OCI-LY7 (cell line): ENCODE measurements around the gene ZBTB33.

ENCODE experiments used
- CTCF ChIP-seq: fragments of 200-600 bp; sonication (generic); conservative IDR thresholded peaks from 2 replicates; pipeline ENCODE4 v1.5.1; 2014; ENCODE audit warnings: mild to moderate bottlenecking, antibody characterized with exemption, low read length, moderate library complexity, mixed read lengths
- EZH2phosphoT487 ChIP-seq: fragments of 200-600 bp; sonication (generic); IDR thresholded peaks from 2 replicates; pipeline ENCODE4 v1.6.1; 2018; ENCODE audit warnings: low read depth, borderline replicate concordance, mild to moderate bottlenecking, mixed run types, antibody characterized with exemption, low read length, moderate library complexity, mixed read lengths

- no peak for TF ChIP-seq CTCF
- TF ChIP-seq EZH2phosphoT487: no peak
Observed at GRCh38 chrX:120205816-120206753, 44.5 kb upstream of the ZBTB33 start.
